HG03066 (cell line): ENCODE measurements around the gene C19orf73.
"Not testable (repeated sequence)": the region's sequence is repeated elsewhere in the genome, so short reads cannot be mapped to it uniquely, and the experiment has no call there.

Experiments used
- ATAC-seq: cut with Tn5 transposase; IDR thresholded peaks from one replicate; pipeline ENCODE4 v1.9.1; 2021; ENCODE audit warnings: low read depth; ENCODE audit not compliant: unreplicated experiment

C19orf73 gene

GRCh38 chr19:49125025-49125731 lies 6.2 kb upstream of the C19orf73 start:
- ATAC-seq: no peak

DNA sequence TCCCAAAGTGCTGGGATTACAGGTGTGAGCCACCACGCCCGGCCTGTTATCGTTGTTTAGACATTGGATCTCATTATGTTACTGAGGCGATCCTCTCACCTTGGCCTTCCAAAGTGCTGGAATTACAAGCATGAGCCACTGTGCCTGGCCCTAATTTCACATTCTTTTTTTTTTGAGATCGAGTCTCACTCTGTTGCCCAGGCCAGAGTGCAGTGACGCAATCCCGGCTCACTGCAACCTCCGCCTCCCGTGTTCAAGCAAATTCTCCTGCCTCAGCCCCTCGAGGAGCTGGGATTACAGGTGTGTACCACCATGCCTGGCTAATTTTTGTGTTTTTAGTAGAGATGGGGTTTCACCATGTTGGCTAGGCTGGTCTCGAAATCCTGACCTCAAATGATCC lies 4.3 kb upstream of the C19orf73 start:
- not testable (repeated sequence) for ATAC-seq

DNA sequence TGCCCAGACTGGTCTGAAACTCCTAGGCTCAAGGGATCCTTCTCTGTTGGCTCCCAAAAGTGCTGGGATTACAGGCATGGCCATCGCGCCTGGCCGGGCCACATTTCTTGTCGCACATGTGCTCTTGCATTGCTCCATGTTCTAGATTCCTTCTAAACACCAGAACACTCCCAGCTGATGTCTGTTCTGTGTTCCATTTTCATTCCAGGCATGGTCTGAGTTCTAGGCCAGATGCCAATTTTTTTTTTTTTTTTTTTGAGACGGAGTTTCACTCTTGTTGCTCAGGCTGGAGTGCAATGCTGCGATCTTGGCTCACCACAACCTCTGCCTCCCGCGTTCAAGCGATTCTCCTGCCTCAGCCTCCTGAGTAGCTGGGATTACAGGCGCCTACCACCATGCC lies 2.9 kb upstream of the C19orf73 start:
- not testable (repeated sequence) for ATAC-seq

DNA sequence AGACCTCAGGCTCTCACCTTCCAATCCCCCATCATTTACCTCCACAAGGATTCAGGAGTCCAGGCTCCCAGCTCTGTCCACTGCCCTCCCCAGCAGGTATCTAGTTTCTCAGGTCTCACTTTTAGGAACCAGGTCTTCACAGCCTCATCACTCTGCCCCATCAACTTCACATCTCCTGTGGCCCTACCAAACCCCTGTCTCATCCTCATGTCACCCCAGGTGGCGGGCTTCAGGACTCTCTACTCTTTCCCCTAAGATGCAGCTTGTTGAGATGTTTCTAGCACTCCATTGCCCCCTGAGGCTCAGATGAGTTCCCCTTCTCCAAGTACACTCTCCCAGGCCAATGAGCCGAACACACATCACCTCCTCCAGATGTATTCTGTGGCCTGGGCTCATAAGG lies 1.9 kb upstream of the C19orf73 start:
- no peak for ATAC-seq

DNA sequence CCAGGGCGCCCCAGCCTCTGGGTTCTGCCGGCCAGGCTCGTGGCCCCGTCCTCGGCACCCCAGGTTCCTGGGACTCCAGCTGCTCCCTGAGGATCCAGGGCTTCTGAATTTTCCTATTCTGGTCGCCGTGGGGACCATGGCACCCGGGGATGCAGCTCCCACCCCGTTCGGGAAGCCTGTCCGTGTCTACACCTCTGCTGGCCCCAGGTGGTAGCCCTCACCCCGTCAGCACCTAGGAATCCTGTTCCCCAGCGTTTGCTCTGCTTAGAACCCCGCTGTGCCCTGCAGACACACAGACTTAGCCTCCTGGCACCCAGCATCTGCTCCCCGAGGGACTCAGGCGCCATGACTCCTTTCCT lies 1.4 kb upstream of the C19orf73 start:
- no peak for ATAC-seq

- ATAC-seq: no peak
Observed at GRCh38 chr19:49119411-49120324, 725 bp upstream of the C19orf73 start, which contains the start of gene PPFIA3. Gene PPFIA3, plus strand, starts transcription at chr19:49119544. Its CDS starts 8,330 bp downstream, at chr19:49127874.

DNA sequence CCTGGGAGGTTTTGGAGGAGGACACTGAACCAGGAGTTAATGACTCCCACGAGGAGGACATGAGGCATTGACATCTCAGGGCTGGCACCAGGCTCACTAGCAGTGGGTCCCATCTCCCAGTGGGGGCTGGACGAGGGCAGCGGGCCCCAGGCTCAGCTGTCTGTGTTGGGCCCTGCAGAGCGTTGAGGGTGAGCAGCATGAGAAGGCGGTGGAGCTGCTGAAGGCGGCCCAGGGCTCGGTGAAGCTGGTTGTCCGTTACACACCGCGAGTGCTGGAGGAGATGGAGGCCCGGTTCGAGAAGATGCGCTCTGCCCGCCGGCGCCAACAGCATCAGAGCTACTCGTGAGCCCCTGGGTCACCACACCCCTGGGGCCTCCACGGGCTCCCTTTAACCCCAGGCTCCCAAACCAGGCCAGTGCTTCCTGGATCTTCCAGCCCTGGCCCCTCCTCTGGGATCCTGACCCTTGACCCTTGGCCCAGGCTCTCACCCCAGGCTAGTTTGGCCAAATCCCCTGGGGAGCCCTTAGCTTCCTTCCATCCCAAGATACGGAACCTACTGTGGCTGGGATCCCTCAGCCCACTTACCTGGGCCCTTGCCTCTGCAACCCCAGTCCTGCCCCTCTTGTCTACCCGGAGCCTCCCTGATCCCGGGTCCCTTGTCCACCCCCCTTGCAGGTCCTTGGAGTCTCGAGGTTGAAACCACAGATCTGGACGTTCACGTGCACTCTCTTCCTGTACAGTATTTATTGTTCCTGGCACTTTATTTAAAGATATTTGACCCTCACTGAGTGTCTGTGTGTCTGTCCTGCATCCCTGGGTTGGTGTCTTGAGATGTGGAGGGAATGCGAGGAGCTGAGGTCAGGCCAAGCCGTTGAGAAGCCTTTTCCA lies 1.0 kb downstream of the C19orf73 start:
- no peak for ATAC-seq

DNA sequence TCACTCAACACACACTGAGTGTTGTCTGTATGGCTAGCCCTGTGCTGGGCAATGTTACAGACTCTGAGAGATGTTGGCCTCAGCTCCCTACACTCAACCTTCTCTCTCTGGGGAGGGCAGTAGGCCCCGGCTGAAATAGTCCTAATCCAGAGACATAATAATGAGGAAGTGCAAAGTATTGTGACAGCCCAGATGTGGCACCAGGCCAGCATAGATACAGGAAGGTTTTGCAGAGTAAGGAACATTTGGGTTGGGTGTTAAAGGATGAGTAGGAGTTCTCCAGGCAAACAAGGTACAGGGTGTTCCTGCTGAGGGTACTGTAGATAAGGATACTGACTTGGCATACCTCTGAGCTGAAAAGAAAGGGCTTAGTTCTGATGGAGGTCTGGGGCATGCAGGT lies 2.4 kb downstream of the C19orf73 start:
- ATAC-seq: no peak

DNA sequence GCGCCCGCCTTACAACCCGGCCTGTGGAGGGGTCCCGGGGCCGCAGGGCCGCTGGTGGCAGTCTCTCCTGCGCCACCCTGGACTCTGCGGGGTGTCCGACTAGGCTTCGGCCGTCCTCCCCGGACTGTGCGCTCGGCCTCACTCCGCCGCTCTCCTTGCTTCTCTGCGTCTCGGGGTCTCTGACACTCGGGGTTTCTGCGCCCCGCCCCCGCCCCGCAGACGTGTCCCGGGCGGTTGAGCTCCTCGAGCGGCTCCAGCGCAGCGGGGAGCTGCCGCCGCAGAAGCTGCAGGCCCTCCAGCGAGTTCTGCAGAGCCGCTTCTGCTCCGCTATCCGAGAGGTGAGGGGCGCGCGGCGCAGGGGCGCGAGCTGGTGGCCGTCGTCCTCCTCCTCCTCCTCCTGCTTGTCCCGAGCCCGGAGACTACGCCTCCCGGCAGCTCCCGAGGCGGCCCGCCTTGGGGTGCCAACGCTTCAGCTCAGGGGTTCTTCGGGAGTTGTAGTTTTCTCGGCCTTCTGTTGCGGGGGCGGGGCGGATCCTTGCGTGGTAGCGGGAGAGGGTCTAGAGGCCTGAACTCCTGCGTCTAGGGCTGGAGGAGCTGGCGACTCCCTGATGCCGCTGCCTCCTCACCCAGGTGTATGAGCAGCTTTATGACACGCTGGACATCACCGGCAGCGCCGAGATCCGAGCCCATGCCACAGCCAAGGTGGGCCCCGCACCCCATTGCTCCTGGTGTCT lies 4.1 kb downstream of the C19orf73 start:
- ATAC-seq: no peak

DNA sequence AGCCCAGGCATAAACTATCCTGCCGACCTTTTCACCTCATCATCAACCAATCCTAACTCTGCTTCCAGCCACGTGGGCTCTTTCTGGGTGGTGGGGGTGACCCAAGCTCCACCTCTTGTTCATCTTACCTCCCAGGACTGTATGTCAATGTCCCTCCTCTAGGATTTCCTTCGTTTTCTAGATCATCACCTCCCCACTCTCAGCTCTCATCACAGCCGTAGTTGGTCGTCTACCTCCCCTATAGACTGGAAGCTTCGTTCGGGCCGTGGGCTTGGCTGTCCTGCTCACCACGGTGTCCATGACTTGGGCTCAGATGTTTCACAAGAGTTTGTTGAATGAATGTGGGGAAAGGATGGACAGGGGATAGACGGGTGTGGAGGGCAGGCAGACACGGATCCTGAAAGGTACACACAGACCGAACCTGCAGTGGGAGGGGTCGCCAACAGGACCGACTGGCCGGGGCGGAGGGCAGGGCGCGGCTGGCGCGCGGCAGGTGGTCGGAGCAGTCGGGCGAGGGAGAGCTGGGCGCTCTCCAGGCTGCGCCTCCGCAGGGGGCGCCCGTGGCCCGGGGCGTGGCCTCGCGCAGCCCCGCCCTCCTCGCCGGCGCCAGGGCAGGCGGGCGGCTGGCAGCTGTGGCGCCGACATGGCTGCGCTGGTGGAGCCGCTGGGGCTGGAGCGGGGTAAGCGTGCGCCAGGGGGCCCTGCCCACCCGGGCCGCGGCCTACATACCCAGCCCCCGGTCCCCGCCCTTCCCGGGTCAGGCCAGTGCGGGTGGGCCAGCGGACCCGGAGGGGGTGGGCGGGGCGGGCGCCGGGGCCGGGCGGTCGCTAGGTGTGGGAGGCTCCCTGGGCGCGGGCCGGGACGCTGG lies 4.9 kb downstream of the C19orf73 start, which contains the start of gene LIN7B:
LIN7B (plus strand) TSS at position 609 of the 868 bp plus-strand sequence; CDS start at position 644, 35 bp downstream.
- no peak for ATAC-seq

GRCh38 chr19:49111218-49111998 lies 7.5 kb downstream of the C19orf73 start:
- ATAC-seq: no peak

DNA sequence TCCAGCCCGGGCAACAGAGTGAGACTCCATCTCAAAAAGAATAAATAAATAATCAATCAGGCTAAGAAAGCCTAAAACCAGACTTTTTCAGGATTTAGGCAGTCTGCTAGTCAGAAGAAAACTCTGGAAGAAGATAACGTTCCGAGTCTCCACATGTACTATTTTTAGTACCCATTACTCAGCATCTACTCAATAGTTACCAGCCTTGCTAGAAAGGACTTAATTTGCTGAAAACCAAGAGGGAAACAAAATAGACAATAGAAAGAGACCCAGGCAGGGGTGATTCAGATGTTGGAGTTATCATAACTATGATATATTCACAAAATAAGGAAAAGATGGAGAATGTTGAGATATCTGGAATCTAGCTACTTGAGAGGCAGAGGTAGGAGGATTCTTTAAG lies 8.4 kb downstream of the C19orf73 start:
- ATAC-seq: no peak

- no peak for ATAC-seq
Observed at GRCh38 chr19:49109569-49110233, 9.2 kb downstream of the C19orf73 start.

DNA sequence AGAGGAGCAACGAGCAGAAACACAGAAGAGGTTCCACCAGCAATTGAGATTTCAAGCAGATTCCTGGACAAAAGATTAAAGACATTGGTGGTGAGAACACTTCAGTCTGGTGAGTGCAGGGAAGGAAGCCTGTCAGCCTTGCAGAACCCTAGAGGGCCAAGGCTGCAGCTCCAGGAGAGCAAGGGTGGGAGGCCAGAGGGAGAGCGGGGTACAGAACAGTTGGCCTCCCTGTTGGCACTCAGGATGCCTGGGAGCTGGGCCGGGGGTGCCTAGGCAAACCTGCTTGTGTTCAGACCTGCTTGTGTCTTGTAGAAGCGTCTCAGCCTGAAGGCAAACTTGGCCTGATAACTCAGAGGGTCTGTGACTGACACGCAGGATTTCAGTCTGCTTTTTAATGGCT lies 9.9 kb downstream of the C19orf73 start:
- no peak for ATAC-seq

DNA sequence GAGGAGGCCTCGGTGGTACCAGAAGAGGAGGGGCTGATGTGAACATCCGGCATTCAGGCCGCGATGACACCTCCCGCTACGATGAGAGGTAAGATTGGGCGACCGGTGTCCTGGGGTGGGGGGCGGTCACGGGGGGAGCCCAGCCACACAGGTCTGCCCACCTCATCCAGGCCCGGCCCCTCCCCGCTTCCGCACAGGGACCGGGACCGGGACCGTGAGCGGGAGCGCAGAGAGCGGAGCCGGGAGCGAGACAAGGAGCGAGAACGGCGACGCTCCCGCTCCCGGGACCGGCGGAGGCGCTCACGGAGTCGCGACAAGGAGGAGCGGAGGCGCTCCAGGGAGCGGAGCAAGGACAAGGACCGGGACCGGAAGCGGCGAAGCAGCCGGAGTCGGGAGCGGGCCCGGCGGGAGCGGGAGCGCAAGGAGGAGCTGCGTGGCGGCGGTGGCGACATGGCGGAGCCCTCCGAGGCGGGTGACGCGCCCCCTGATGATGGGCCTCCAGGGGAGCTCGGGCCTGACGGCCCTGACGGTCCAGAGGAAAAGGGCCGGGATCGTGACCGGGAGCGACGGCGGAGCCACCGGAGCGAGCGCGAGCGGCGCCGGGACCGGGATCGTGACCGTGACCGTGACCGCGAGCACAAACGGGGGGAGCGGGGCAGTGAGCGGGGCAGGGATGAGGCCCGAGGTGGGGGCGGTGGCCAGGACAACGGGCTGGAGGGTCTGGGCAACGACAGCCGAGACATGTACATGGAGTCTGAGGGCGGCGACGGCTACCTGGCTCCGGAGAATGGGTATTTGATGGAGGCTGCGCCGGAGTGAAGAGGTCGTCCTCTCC lies 11.1 kb downstream of the C19orf73 start:
- no peak for ATAC-seq

DNA sequence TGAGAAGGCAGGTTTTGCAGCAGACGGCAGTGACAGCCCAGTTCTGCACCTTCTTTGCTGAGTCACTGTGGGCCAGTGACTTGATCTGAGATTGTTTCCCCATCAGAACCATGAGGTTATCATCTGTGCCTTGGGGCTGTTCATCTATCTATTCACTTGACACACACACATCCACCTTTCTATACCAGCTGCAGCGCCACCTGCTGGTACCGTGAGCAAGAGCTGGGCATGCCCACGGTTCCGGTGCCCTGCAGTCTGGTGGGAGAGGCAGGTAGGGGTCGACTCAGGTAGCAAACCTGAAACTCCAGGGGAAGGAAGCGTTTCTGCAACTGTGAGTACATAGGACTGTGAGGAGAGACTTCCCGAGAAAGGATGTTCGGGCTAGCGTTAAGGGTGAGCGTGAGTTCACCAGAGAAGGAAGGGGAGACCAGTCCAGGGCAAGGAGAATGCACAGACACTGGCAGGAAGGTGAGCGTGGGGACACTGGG lies 12.3 kb downstream of the C19orf73 start:
- ATAC-seq: no peak
